ENCODE results near the gene MYO1D. TPM values are rescaled to one million over a fixed set of nuclear protein-coding genes. Genes with fewer than 3 reads are reported as not detected.

Gene MYO1D
- total and polyA plus RNA-seq, 12 donors = 13.6 to 103 (median 59.8) TPM

GRCh38 chr17:32492264-32492589 lies 384.7 kb downstream of the MYO1D start:
- no peaks in the 10 kb centered on the region for H3K9me3 ChIP-seq (replicated peaks in 1 of 3)
- intact Hi-C loops (cut with DNase I) = no loop called here
- no peaks in the 10 kb centered on the region for H3K27me3 ChIP-seq
- TF ChIP-seq, protein P1, sequence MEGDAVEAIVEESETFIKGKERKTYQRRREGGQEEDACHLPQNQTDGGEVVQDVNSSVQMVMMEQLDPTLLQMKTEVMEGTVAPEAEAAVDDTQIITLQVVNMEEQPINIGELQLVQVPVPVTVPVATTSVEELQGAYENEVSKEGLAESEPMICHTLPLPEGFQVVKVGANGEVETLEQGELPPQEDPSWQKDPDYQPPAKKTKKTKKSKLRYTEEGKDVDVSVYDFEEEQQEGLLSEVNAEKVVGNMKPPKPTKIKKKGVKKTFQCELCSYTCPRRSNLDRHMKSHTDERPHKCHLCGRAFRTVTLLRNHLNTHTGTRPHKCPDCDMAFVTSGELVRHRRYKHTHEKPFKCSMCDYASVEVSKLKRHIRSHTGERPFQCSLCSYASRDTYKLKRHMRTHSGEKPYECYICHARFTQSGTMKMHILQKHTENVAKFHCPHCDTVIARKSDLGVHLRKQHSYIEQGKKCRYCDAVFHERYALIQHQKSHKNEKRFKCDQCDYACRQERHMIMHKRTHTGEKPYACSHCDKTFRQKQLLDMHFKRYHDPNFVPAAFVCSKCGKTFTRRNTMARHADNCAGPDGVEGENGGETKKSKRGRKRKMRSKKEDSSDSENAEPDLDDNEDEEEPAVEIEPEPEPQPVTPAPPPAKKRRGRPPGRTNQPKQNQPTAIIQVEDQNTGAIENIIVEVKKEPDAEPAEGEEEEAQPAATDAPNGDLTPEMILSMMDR (IDR thresholded peaks at IDR 0.05) = no peak
- no peak for TF ChIP-seq POLR2A (IDR thresholded peaks at IDR 0.05)
- H3K36me3 ChIP-seq (replicated peaks in 1 of 2) = no peaks in the 10 kb centered on the region
- H3K4me3 ChIP-seq = no peak overlapping the region
- peaks cover 6 to 22% of the 10 kb centered on the region in 2 donors for H3K4me1 ChIP-seq (replicated peaks in 1 of 2)
- H3K27ac ChIP-seq = peak overlapping the region in 1 of 5 donors; percentile 49
- DNase-seq = no peak
- WGBS, 4 donors = 72 to 77% (median 73%) methylated on average over 4 of the region's 4 CpGs

- DNase-seq = peak in 3 of 7 donors; percentile 21 to 57 (median 42)
- TF ChIP-seq POLR2A (IDR thresholded peaks at IDR 0.05) = no peak
- TF ChIP-seq, protein P1 (IDR thresholded peaks at IDR 0.05) = no peak
- intact Hi-C loops (cut with DNase I) = no loop called here
Observed at GRCh38 chr17:32491371-32492263, 385.3 kb downstream of the MYO1D start.

GRCh38 chr17:32490101-32490482 lies 386.8 kb downstream of the MYO1D start:
- H3K4me3 ChIP-seq = no peak overlapping the region
- H3K9me3 ChIP-seq (replicated peaks in 1 of 3) = no peaks in the 10 kb centered on the region
- no peak for DNase-seq
- 84 to 90% (median 86%) methylated on average over 13 to 16 of the region's 16 CpGs for WGBS, 4 donors
- H3K27ac ChIP-seq = no peak overlapping the region
- H3K4me1 ChIP-seq (replicated peaks in 1 of 2) = peaks cover 14 to 18% of the 10 kb centered on the region in 2 donors
- TF ChIP-seq, protein P1 (IDR thresholded peaks at IDR 0.05) = no peak
- TF ChIP-seq POLR2A (IDR thresholded peaks at IDR 0.05) = no peak
- H3K36me3 ChIP-seq (replicated peaks in 1 of 2) = no peaks in the 10 kb centered on the region
- intact Hi-C loops (cut with DNase I) = no loop called here
- no peaks in the 10 kb centered on the region for H3K27me3 ChIP-seq

More at GRCh38 chr17:32491371-32492263, 385.3 kb downstream of the MYO1D start:
- Histone ChIP-seq H3K27ac (peak overlapping the region in 2 of 5 donors; percentile 9 to 49), H3K4me1 (replicated peaks in 1 of 2) (peaks cover 6 to 22% of the 10 kb centered on the region in 2 donors), H3K36me3 (replicated peaks in 1 of 2) (no peaks in the 10 kb centered on the region), H3K9me3 (replicated peaks in 1 of 3) (no peaks in the 10 kb centered on the region), H3K4me3 (no peak overlapping the region), H3K27me3 (no peaks in the 10 kb centered on the region)
- 69 to 72% (median 70%) methylated on average over 21 of the region's 21 CpGs for WGBS, 4 donors

DNA sequence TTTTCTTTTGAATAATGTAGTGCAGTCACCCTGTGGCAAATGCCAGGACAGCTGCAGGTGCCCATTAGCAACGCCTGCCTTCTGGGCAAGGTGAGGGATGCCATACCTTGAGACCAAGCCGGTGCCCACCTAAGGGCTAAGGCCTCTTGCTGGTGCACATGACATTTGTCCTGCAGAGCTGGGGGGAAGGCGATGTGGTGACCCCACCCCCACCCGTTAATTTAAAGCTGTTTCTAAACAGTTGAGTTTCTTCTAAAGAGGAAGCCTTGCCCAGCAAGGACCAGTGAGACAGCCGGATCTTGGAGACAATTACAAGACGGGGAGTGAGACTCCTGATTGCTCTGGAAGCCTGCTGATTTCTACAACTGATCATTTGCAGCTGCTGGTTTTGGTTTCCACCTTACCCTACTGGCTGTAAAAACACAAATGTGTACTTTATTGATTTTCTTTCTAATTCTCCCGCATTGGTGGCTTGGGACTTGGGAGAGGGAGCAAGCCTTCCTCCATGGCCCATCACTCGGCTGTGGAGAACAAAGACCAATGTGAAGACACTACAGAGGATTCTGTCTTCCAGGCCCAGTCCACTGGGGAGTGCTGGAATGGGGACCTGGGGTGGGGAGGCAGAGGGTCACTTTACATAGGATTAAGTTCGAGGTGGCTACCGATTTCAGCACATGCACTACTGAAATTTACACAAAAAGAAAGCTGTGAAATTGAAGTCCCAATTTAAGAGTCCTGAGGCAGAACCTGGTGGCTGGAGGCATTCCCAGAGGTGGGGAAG lies 387.4 kb downstream of the MYO1D start:
- H3K36me3 ChIP-seq (replicated peaks in 1 of 2) = no peaks in the 10 kb centered on the region
- no peak overlapping the region for H3K27ac ChIP-seq
- no peaks in the 10 kb centered on the region for H3K9me3 ChIP-seq (replicated peaks in 1 of 3)
- TF ChIP-seq, protein P1 (IDR thresholded peaks at IDR 0.05) = no peak
- TF ChIP-seq POLR2A (IDR thresholded peaks at IDR 0.05) = no peak
- intact Hi-C loops (cut with DNase I) = loop anchor here (10.0 kb wide), 2 partner anchors 255 to 265 kb away; no protein-coding TSS in a partner anchor
- no peak overlapping the region for H3K4me3 ChIP-seq
- no peak for DNase-seq
- no peaks in the 10 kb centered on the region for H3K27me3 ChIP-seq
- peaks cover 14 to 21% of the 10 kb centered on the region in 2 donors for H3K4me1 ChIP-seq (replicated peaks in 1 of 2)
- 83 to 93% (median 89%) methylated on average over 9 to 10 of the region's 10 CpGs for WGBS, 4 donors

Measured in adrenal gland (tissue), 12 donors.